Thoracic aorta (tissue), 2 donors: ENCODE measurements around the gene GALNT2. TPM values are rescaled to one million over a fixed set of nuclear protein-coding genes. Genes with fewer than 3 reads are reported as not detected.

Source experiments
- ATAC-seq: fragments of 150-250 bp; one replicate; pipeline ENCODE4 v1.8.0; 2017; ENCODE audit warnings: low read depth; ENCODE audit not compliant: insufficient number of reproducible peaks, low FRiP score
- DNase-seq: peaks from one replicate; pipeline ENCODE4 v3.0.0-alpha.2; 2020; ENCODE audit warnings: low spot score
- H3K27ac ChIP-seq, 2 donors: fragments of 200-600 bp; sonication (generic); 1 replicate in 1 of 2; 2 replicates in 1 of 2; pipeline ENCODE4 v1.5.1; 2016; ENCODE audit warnings: mild to moderate bottlenecking in 2 of 2, moderate library complexity in 2 of 2
- H3K27me3 ChIP-seq: fragments of 200-600 bp; sonication (generic); replicated peaks from 2 replicates; pipeline ENCODE4 v1.6.0; 2016; ENCODE audit warnings: mild to moderate bottlenecking; ENCODE audit not compliant: insufficient read depth
- H3K36me3 ChIP-seq: fragments of 200-600 bp; sonication (generic); one replicate; pipeline ENCODE4 v1.5.1; 2016
- H3K4me1 ChIP-seq, 2 donors: fragments of 200-600 bp; sonication (generic); 1 replicate in 1 of 2; 2 replicates in 1 of 2; pipeline versions ENCODE4 v1.5.1 to v1.6.0; 2016; ENCODE audit warnings: low read depth in 2 of 2, mild to moderate bottlenecking in 1 of 2; ENCODE audit not compliant: control insufficient read depth in 1 of 2
- H3K4me3 ChIP-seq: fragments of 200-600 bp; sonication (generic); 2 replicates; pipeline ENCODE4 v1.5.1; 2016; ENCODE audit warnings: mild to moderate bottlenecking
- H3K9me3 ChIP-seq: fragments of 200-600 bp; sonication (generic); 2 replicates; pipeline ENCODE4 v1.5.1; 2016
- CTCF ChIP-seq: fragments of 200-600 bp; sonication (generic); IDR thresholded peaks from one replicate; pipeline ENCODE4 v1.5.1; 2019; ENCODE audit warnings: antibody characterized with exemption
- total RNA-seq, 2 donors: library from RNA; depleted of rRNA; stranded (reverse); fragments of >200 nt; gene quantifications; one replicate each; pipeline versions ENCODE4 v1.1.0 to v1.2.3, GENCODE V29; 2016

GALNT2 gene
- total RNA-seq, 2 donors from 2014 or later, result 113 to 148 TPM

GRCh38 chr1:230057681-230058565 is 9.1 kb upstream of the GALNT2 start:
- DNase-seq (no peak), ATAC-seq (no peak)
- Histone ChIP-seq H3K27ac (no peak overlapping the region), H3K36me3 (no peaks in the 10 kb centered on the region), H3K4me3 (no peak overlapping the region), H3K9me3 (no peaks in the 10 kb centered on the region), H3K4me1 (no peaks in the 10 kb centered on the region), H3K27me3 (no peaks in the 10 kb centered on the region)
- no peak for TF ChIP-seq CTCF

DNA sequence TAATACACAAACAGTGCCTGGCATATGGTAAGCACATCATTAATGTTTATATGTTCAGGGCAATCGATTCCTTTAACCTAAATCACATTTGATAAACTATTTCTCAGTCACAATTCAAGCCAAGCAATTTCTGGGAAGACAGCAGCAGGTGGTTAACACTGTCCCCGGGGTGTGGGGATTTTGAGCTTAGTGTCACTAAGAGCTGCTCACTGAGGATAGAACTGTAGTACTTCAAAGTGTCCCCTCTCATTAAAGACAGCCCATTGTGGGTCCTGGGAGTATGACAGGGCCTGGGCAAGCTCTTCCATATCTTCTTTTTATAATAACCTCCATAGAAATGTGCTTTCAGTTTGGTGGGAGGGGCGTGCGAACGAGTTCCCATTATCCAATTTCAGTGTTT is 8.4 kb upstream of the GALNT2 start:
- ATAC-seq (no peak), DNase-seq (no peak)
- TF ChIP-seq CTCF, result no peak
- Histone ChIP-seq H3K36me3 (no peaks in the 10 kb centered on the region), H3K4me3 (no peak overlapping the region), H3K27ac (no peak overlapping the region), H3K27me3 (no peaks in the 10 kb centered on the region), H3K9me3 (no peaks in the 10 kb centered on the region), H3K4me1 (no peaks in the 10 kb centered on the region)

- no peaks in the 10 kb centered on the region for H3K27me3 ChIP-seq
- no peak overlapping the region for H3K4me3 ChIP-seq
- H3K36me3 ChIP-seq, result no peaks in the 10 kb centered on the region
- no peak for TF ChIP-seq CTCF
- ATAC-seq (no peak), DNase-seq (no peak)
- H3K9me3 ChIP-seq, result no peaks in the 10 kb centered on the region
- no peak overlapping the region for H3K27ac ChIP-seq
- peaks cover 0 to 8% of the 10 kb centered on the region in 2 donors for H3K4me1 ChIP-seq
Observed at GRCh38 chr1:230061801-230062200, 5.2 kb upstream of the GALNT2 start.

- Histone ChIP-seq H3K27me3 (no peaks in the 10 kb centered on the region), H3K27ac (no peak overlapping the region), H3K4me1 (peaks cover 0 to 8% of the 10 kb centered on the region in 2 donors), H3K4me3 (no peak overlapping the region), H3K9me3 (no peaks in the 10 kb centered on the region), H3K36me3 (no peaks in the 10 kb centered on the region)
- DNase-seq (no peak), ATAC-seq (no peak)
- no peak for TF ChIP-seq CTCF
Observed at GRCh38 chr1:230062521-230062920, 4.5 kb upstream of the GALNT2 start.

DNA sequence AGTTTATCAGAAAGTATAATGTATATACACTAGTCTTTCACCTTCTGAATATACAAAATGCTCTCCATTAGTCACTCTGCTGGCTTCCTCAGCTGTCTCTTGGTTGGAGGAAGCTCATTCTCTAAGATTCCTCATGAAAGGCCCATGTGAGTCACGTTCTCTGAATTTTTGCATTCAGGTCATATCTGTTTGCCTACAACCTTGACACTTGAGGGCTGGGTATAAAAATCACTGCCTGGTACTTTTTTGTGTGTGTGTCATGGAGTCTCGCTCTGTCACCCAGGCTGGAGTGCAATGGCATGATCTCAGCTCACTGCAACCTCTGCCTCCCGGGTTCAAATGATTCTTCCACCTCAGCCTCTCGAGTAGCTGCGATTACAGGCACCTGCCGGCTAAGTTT is 2.8 kb upstream of the GALNT2 start:
- H3K27ac ChIP-seq, result no peak overlapping the region
- H3K4me1 ChIP-seq, result peaks cover 5 to 18% of the 10 kb centered on the region in 2 donors
- no peak for TF ChIP-seq CTCF
- H3K9me3 ChIP-seq, result no peaks in the 10 kb centered on the region
- no peaks in the 10 kb centered on the region for H3K27me3 ChIP-seq
- no peak for ATAC-seq
- no peak overlapping the region for H3K4me3 ChIP-seq
- no peak for DNase-seq
- no peaks in the 10 kb centered on the region for H3K36me3 ChIP-seq
